ENCODE data around the gene UPF3A.
A peak's percentile ranks its signal among the peaks of the same experiment; 100 is the strongest.
"Not testable (repeated sequence)": the region's sequence is repeated elsewhere in the genome, so short reads cannot be mapped to it uniquely, and the experiment has no call there.

Gene UPF3A

GRCh38 chr13:114281351-114282040 lies at the start of gene UPF3A:
Gene UPF3A, plus strand, starts transcription at chr13:114281601. Its CDS starts 39 bp downstream, at chr13:114281640.
- DNase-seq = peak; percentile 85

DNA sequence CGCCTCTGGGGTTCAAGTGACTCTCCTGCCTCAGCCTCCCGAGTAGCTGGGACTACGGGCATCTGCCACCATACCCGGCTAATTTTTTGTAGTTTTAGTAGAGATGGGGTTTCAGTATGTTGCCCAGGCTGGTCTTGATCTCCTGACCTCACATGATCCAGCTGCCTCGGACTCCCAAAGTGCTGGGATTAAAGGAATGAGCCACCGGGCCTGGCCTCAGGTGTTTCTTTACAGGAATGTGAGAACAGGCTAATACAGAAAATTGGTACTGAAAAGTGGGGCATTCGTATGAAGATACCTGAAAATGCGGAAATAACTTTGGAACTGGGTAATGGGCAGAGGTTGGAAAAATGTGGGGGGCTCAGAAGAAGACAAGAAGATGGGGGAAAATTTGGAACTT lies 49.5 kb upstream of the UPF3A start:
- no peak for DNase-seq

- DNase-seq = no peak
Observed at GRCh38 chr13:114234266-114234644, 47.1 kb upstream of the UPF3A start.

DNA sequence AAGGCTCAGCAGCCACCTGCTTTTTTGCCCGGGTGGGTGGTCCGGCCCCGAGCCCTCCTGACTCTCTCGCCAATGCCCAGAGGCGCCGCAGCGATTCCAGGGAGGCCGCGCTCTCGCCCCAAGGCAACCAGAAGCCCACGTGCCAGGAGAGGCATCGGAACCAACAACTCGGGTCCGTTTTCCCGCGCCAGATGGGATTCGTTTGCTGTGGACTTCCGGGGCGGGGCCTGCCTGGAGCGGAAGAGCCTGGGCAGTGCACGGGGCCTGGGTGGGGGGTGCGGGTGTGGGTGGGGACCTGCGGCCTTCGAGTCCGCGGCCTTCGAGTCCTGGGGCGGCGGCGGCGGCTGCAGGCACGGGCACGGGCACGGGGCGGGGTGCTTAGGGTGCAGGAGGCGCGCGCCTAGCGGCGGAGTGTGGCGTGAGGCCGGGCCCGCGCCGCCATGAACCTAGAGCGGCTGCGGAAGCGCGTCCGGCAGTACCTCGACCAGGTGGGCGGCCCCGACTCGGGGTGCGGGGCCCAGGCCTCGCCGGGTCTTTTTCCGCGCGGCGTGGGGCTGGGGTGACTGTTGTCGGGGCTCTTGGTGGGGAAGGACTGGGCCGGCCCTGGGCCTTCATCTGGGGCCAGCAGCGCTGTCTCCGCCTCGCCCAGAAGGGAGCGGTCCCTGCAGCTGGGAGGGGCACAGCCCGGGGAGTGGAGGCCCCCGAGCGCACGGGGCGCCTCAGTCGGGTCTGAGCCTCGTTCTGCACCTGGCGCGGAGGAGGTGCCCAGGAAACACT lies 46.6 kb upstream of the UPF3A start, which contains the start of gene CDC16:
Gene CDC16 (plus strand): TSS at position 253 of the 777 bp plus-strand sequence. CDS start 188 bp downstream, at position 441.
- peak; percentile 80 for DNase-seq

DNA sequence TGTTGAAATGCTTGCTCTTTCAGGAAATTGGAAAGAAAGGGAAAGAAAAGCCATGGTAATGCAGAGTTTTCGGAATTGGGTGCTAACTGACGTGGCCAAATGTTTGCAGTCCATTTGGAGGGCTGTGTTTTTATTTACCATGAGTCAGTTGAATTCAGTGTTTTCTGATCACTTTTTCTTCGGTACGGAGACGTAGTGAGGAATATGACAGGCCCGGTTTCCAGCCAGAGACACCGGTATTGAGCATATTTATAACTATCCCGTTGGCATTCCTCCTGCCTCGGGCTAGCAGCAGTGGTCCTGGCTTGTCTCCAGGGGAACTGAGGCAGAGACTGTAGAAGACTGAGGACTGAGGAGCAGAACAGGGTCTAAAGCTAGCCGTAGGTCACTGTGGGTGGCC lies 45.7 kb upstream of the UPF3A start:
- DNase-seq = no peak

- DNase-seq = no peak
Observed at GRCh38 chr13:114236227-114236626, 45.2 kb upstream of the UPF3A start.

- no peak for DNase-seq
Observed at GRCh38 chr13:114237415-114238112, 43.8 kb upstream of the UPF3A start.

DNA sequence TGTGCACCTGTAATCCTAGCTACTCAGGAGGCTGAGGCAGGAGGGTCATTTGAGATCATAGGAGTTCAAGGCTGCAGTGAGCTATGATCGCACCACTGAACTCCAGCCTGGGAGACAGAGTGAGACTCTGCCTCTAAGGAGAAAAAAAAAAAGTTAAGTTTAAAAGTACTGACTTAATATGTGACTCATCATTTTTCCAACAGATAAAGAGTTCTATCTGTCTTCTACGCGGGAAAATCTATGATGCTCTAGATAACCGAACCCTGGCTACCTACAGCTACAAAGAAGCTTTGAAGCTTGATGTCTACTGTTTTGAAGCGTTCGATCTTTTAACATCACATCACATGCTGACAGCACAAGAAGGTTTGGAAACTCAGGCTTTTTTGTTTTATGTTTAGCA lies 39.5 kb upstream of the UPF3A start:
- DNase-seq = no peak

DNA sequence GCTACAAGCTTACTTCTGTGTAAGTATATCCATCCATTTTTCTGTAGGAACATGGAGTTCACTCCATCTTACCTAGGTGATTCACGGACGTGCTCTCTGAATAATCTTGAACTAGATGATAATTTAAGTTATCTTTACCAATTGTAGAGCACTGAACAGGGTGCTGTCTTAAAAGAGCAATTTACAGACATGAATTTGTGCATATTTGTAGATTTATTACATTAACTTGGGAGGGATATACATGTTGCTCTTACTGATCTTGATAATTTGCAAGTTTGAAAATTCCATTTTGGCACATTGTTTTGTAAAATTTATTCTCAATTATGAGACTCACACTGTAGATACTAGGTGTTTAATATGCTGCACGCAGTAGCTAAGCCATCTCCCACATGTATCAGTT lies 37.4 kb upstream of the UPF3A start:
- DNase-seq = no peak

- DNase-seq = no peak
Observed at GRCh38 chr13:114244637-114245036, 36.8 kb upstream of the UPF3A start.

DNA sequence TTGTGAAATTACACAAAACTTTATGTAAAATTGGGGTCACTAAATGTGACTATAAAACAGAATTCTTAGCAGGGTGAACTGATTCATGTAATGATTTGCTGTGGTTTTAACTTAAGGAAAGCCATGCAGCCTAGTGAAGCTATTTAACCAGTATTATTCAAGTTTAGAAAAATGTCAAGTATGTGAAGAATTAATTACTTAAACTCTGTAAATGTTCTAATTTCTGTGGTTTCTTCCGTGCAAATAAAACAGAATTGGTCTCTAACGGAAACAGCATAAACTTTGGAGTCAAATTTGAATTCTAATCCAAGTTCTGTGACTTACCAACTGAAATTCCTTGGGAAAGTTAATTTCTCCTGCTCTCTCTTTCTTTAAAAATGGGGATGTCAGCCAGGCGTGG lies 33.4 kb upstream of the UPF3A start:
- DNase-seq = no peak

GRCh38 chr13:114249077-114249476 lies 32.3 kb upstream of the UPF3A start:
- DNase-seq = no peak

GRCh38 chr13:114251639-114252440 lies 29.6 kb upstream of the UPF3A start:
- not testable (repeated sequence) for DNase-seq

DNA sequence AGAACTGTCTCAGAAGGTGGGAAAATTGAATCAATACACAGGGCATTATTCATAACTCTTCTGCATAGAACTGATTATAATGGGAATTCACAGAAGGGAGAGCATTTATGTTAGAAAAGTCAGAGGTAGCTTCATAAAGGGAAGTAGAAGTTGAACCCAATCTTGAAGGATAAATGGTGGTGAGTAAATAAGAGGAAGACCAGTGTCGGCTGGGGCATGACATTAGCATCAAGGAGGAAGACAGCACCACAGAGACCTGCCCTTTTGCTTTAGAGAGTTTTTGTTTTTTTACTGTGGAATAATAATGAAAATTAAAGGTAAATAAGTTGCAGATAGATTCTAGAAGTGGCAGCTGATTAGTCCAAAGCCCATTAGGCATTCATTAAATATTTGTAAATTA lies 24.9 kb upstream of the UPF3A start:
- no peak for DNase-seq

GRCh38 chr13:114257014-114257413 lies 24.4 kb upstream of the UPF3A start:
- DNase-seq = no peak

GRCh38 chr13:114258589-114258988 lies 22.8 kb upstream of the UPF3A start:
- DNase-seq = no peak

GRCh38 chr13:114259374-114259773 lies 22.0 kb upstream of the UPF3A start:
- no peak for DNase-seq

- no peak for DNase-seq
Observed at GRCh38 chr13:114259974-114260373, 21.4 kb upstream of the UPF3A start.

- DNase-seq = no peak
Observed at GRCh38 chr13:114260814-114261213, 20.6 kb upstream of the UPF3A start.

DNA sequence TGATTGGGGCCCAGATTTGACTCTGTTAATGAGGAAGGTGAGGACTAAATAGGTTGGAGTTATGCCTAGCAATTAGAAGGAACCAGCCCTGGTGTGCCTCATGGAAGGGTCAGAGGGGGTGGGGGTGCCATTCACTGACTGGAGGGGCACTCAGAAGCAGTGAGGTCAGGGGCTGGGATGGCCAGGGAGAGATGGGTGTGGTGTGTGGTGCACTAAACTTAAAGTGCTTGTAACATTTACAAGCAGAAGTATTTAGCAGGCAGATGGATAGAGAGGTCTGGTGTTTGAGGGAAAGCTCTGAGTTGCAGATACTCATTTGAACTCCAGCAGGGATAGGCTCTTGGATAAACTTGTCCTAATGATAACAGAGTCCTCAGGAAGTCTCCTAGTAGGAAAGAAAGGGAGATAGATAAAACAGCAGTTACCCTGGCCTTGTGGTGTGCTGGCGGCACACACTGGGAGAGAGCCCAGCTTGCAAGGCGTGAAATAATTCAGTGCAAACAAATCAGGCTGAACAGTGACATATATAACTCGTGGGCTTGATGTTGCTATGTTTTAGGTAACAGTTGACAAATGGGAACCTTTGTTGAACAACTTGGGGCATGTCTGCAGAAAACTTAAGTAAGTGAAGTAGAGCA lies 20.0 kb upstream of the UPF3A start:
- no peak for DNase-seq

DNA sequence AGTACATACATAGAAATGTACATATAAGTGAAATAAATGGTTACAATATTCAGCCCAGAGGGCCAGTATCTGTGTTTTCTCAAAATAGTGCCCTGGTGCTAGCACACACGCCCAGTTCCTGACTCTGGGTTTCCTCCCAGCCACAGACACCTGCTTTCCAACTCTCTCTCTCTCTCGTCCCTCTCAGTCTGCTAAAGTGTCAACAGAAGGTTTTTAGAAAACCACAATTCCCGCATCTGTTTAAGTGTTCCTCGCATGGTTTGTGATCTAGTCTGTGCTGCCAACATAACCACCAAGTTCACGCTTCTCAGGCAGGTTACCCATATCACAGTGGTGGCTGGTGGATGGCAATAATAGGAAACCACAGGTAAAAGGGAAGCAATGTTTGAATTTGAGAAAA lies 17.8 kb upstream of the UPF3A start:
- peak; percentile 33 for DNase-seq

GRCh38 chr13:114264313-114264712 lies 17.1 kb upstream of the UPF3A start:
- DNase-seq = not testable (repeated sequence)

Measured in CD4-positive, alpha-beta T cell treated with Interferon gamma for 1 hour (primary cell).